Common myeloid progenitor, CD34-positive (primary cell): Measurements from ENCODE around the gene FCN3.
"Not testable (repeated sequence)": the region's sequence is repeated elsewhere in the genome, so short reads cannot be mapped to it uniquely, and the experiment has no call there.

Experiments
- CTCF ChIA-PET: fragments of 350-600 bp; sonication (Branson Sonifier 250); formaldehyde crosslinking; loops from one replicate; lab custom pipeline; 2021; ENCODE audit warnings: antibody characterized with exemption; lab: Charles Lee
- POLR2A ChIA-PET: fragments of 350-600 bp; sonication (Branson Sonifier 250); formaldehyde crosslinking; loops from one replicate; lab custom pipeline; 2021; ENCODE audit warnings: antibody characterized with exemption; lab: Charles Lee
- DNase-seq, 3 donors: peaks; one replicate each; pipeline versions ENCODE4 v3.0.0 to v3.0.0-alpha.2; 2013
- H3K27ac ChIP-seq, 2 experiments: 1 replicate in 1 of 2; 2 replicates in 1 of 2; pipeline ENCODE4 v1.7.0; 2013; ENCODE audit warnings: inconsistent platforms in 2 of 2, low read length in 2 of 2, mild to moderate bottlenecking in 2 of 2, low read depth in 1 of 2, moderate library complexity in 1 of 2; ENCODE audit not compliant: severe bottlenecking in 2 of 2, insufficient read depth in 1 of 2, poor library complexity in 1 of 2
- H3K27me3 ChIP-seq, 5 experiments: replicated peaks in 2 of 5; 1 replicate in 3 of 5; 2 replicates in 2 of 5; pipeline versions ENCODE4 v1.6.1 to v1.7.0; 2013; ENCODE audit warnings: low read length in 4 of 5, mild to moderate bottlenecking in 2 of 5, moderate library complexity in 2 of 5, inconsistent platforms in 1 of 5; ENCODE audit not compliant: insufficient read depth in 5 of 5, control insufficient read depth in 4 of 5
- H3K36me3 ChIP-seq, 4 experiments: 1 replicate in 2 of 4; 2 replicates in 2 of 4; pipeline versions ENCODE4 v1.6.1 to v1.7.0; 2013; ENCODE audit warnings: low read length in 3 of 4, control low read depth in 1 of 4, mild to moderate bottlenecking in 1 of 4; ENCODE audit not compliant: control insufficient read depth in 4 of 4, insufficient read depth in 4 of 4
- H3K4me1 ChIP-seq, 4 experiments: 1 replicate in 3 of 4; 2 replicates in 1 of 4; pipeline versions ENCODE4 v1.6.1 to v1.7.1; 2013; ENCODE audit warnings: low read length in 3 of 4, mild to moderate bottlenecking in 3 of 4, control low read depth in 1 of 4, inconsistent platforms in 1 of 4, moderate library complexity in 1 of 4; ENCODE audit not compliant: control insufficient read depth in 4 of 4, insufficient read depth in 4 of 4; ENCODE audit errors: control extremely low read depth in 1 of 4
- H3K4me3 ChIP-seq, 7 experiments: 1 replicate in 4 of 7; 2 replicates in 3 of 7; pipeline versions ENCODE4 v1.5.1 to v1.7.0; 2013; ENCODE audit warnings: mild to moderate bottlenecking in 7 of 7, low read length in 6 of 7, moderate library complexity in 6 of 7, inconsistent platforms in 2 of 7, low read depth in 2 of 7, control low read depth in 1 of 7; ENCODE audit not compliant: insufficient read depth in 4 of 7, control insufficient read depth in 1 of 7; ENCODE audit errors: extremely low read depth in 1 of 7
- H3K9me3 ChIP-seq, 5 experiments: 1 replicate in 4 of 5; 2 replicates in 1 of 5; pipeline versions ENCODE4 v1.6.1 to v1.7.1; 2013; ENCODE audit warnings: low read length in 4 of 5, mild to moderate bottlenecking in 2 of 5, inconsistent platforms in 1 of 5, low read depth in 1 of 5, moderate library complexity in 1 of 5; ENCODE audit not compliant: control insufficient read depth in 4 of 5, insufficient read depth in 2 of 5; ENCODE audit errors: control extremely low read depth in 1 of 5
- WGBS: methylation state at CpG from one replicate; pipeline ENCODE4 v1.1.5; 2013; ENCODE audit not compliant: insufficient coverage; 5-methylcytosine and 5-hydroxymethylcytosine counted together

Gene FCN3

GRCh38 chr1:27413004-27413403 lies 38.4 kb upstream of the FCN3 start:
- Histone ChIP-seq H3K27ac (no peak overlapping the region), H3K36me3 (peaks cover 52 to 94% (median 74%) of the 10 kb centered on the region in 4 experiments), H3K27me3 (no peaks in the 10 kb centered on the region), H3K9me3 (no peaks in the 10 kb centered on the region), H3K4me3 (no peak overlapping the region), H3K4me1 (peaks cover 4 to 18% (median 11%) of the 10 kb centered on the region in 4 experiments)
- no peak for DNase-seq
- ChIA-PET CTCF (interaction anchor here (0.8 to 13.5 kb wide), 8 partner anchors 10 to 249 kb away, joined by 3 to 119 read pairs (median 10); partner anchors contain the start of gene AHDC1), POLR2A (no interaction called here)
- WGBS = 89% methylated on average over 3 of the region's 4 CpGs

GRCh38 chr1:27412502-27412901 lies 37.9 kb upstream of the FCN3 start:
- Histone ChIP-seq H3K36me3 (peaks cover 52 to 94% (median 77%) of the 10 kb centered on the region in 4 experiments), H3K4me3 (no peak overlapping the region), H3K27me3 (no peaks in the 10 kb centered on the region), H3K4me1 (peaks cover 3 to 17% (median 12%) of the 10 kb centered on the region in 4 experiments), H3K27ac (no peak overlapping the region), H3K9me3 (no peaks in the 10 kb centered on the region)
- no peak for DNase-seq
- 100% methylated on average over 1 of the region's 4 CpGs for WGBS
- POLR2A ChIA-PET = no interaction called here
- CTCF ChIA-PET = interaction anchor here (0.8 to 13.5 kb wide), 7 partner anchors 10 to 250 kb away, joined by 3 to 119 read pairs (median 10); partner anchors contain the start of gene AHDC1

- Histone ChIP-seq H3K27ac (no peak overlapping the region), H3K36me3 (peaks cover 48 to 93% (median 79%) of the 10 kb centered on the region in 4 experiments), H3K27me3 (no peaks in the 10 kb centered on the region), H3K9me3 (no peaks in the 10 kb centered on the region), H3K4me3 (no peak overlapping the region), H3K4me1 (peaks cover 0 to 14% (median 10%) of the 10 kb centered on the region in 4 experiments)
- 95% methylated on average over 2 of the region's 2 CpGs for WGBS
- DNase-seq = no peak
- CTCF ChIA-PET = interaction anchor here (1.2 to 13.5 kb wide), 5 partner anchors 9 to 209 kb away, joined by 3 to 119 read pairs (median 6); partner anchors contain the start of gene AHDC1
- POLR2A ChIA-PET = interaction anchor here (0.8 kb wide), 1 partner anchor 25 kb away, joined by 3 read pairs; no protein-coding TSS in a partner anchor
Measured at GRCh38 chr1:27410709-27411108, 36.1 kb upstream of the FCN3 start.

GRCh38 chr1:27409669-27410068 lies 35.0 kb upstream of the FCN3 start:
- Histone ChIP-seq H3K36me3 (peaks cover 43 to 83% (median 73%) of the 10 kb centered on the region in 4 experiments), H3K4me3 (no peak overlapping the region), H3K27ac (no peak overlapping the region), H3K27me3 (no peaks in the 10 kb centered on the region), H3K4me1 (peaks cover under 1 to 24% (median 20%) of the 10 kb centered on the region in 4 experiments), H3K9me3 (no peaks in the 10 kb centered on the region)
- 98% methylated on average over 6 of the region's 11 CpGs for WGBS
- no peak for DNase-seq
- POLR2A ChIA-PET = no interaction called here
- CTCF ChIA-PET = interaction anchor here (7.6 to 13.5 kb wide), 2 partner anchors 17 to 197 kb away, joined by 55 to 119 read pairs; partner anchors contain the start of gene AHDC1

GRCh38 chr1:27408151-27408550 lies 33.5 kb upstream of the FCN3 start:
- CTCF ChIA-PET = interaction anchor here (1.1 kb wide), 1 partner anchor 199 kb away, joined by 3 read pairs; no protein-coding TSS in a partner anchor
- POLR2A ChIA-PET = interaction anchor here (0.7 kb wide), 1 partner anchor 89 kb away, joined by 4 read pairs; no protein-coding TSS in a partner anchor
- peaks cover 7 to 40% (median 36%) of the 10 kb centered on the region in 4 experiments for H3K4me1 ChIP-seq
- peaks cover 38 to 68% (median 58%) of the 10 kb centered on the region in 4 experiments for H3K36me3 ChIP-seq
- 98% methylated on average over 9 of the region's 9 CpGs for WGBS
- no peak overlapping the region for H3K4me3 ChIP-seq
- no peak for DNase-seq
- H3K9me3 ChIP-seq = no peaks in the 10 kb centered on the region
- peak overlapping the region in 1 of 2 experiments; percentile 56 for H3K27ac ChIP-seq
- H3K27me3 ChIP-seq = no peaks in the 10 kb centered on the region

- CTCF ChIA-PET = interaction anchor here (0.6 to 3.0 kb wide), 4 partner anchors 9 to 150 kb away, joined by 3 to 22 read pairs (median 4); no protein-coding TSS in a partner anchor
- peaks cover 10 to 53% (median 49%) of the 10 kb centered on the region in 4 experiments for H3K4me1 ChIP-seq
- 86% methylated on average over 2 of the region's 2 CpGs for WGBS
- H3K9me3 ChIP-seq, DNase-seq, H3K4me3 ChIP-seq, POLR2A ChIA-PET, H3K27me3 ChIP-seq: not testable (repeated sequence)
- peaks cover 26 to 56% (median 46%) of the 10 kb centered on the region in 4 experiments for H3K36me3 ChIP-seq
- H3K27ac ChIP-seq = peak overlapping the region in 1 of 2 experiments; percentile 56
Measured at GRCh38 chr1:27406791-27407190, 32.2 kb upstream of the FCN3 start.

- CTCF ChIA-PET = interaction anchor here (0.9 to 3.0 kb wide), 5 partner anchors 9 to 151 kb away, joined by 3 to 22 read pairs (median 3); no protein-coding TSS in a partner anchor
- H3K9me3 ChIP-seq = no peaks in the 10 kb centered on the region
- peak overlapping the region in 1 of 2 experiments; percentile 56 for H3K27ac ChIP-seq
- POLR2A ChIA-PET = no interaction called here
- peaks cover 11 to 58% (median 54%) of the 10 kb centered on the region in 4 experiments for H3K4me1 ChIP-seq
- H3K4me3 ChIP-seq = no peak overlapping the region
- no peak for DNase-seq
- peaks cover 24 to 55% (median 43%) of the 10 kb centered on the region in 4 experiments for H3K36me3 ChIP-seq
- H3K27me3 ChIP-seq = no peaks in the 10 kb centered on the region
- 98% methylated on average over 4 of the region's 4 CpGs for WGBS
Measured at GRCh38 chr1:27406362-27406680, 31.7 kb upstream of the FCN3 start.
